GF-D8 (cell line): Measurements from ENCODE around the gene MYDGF.

Experiments
- DNase-seq: peaks from one replicate; lab custom pipeline; 2025; lab: John Stamatoyannopoulos, UW

The MYDGF gene

DNA sequence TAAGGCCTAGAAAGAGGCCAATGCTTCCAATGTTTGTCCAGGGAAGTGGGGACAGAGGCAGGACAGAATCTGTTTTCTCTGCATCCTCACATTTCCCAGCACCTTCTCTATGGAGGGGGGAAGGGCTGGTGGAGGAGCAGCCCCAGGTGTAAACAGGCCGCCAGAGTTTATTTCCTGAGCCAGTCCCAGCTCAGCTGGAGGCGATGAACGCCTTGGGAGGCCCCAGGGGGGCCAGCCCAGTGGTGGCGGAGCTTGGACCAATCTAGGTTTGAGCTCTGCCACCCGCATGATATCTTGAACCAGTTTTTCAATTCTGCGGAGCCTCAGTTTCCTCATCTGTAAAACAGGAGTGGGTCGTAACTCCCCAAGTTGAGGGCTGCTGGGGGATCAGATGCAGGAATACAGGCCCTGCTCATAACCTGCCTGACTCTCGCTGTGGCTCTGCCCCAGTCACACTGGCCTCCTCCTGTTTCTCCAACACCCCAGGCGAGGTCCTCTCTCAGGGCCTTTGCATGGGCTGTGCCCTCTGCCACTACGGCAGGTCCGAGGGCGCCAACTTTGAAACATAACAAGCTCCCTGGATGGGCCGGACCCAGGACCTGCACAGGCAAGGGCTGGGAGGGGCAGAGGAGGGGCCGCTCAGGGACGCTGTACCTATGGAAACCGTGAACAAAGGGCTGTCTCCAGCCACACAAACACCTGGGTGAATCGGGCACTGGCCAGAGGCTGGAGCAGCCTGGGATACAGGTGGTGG, 29.7 kb downstream of the MYDGF start:
- no peak for DNase-seq

DNA sequence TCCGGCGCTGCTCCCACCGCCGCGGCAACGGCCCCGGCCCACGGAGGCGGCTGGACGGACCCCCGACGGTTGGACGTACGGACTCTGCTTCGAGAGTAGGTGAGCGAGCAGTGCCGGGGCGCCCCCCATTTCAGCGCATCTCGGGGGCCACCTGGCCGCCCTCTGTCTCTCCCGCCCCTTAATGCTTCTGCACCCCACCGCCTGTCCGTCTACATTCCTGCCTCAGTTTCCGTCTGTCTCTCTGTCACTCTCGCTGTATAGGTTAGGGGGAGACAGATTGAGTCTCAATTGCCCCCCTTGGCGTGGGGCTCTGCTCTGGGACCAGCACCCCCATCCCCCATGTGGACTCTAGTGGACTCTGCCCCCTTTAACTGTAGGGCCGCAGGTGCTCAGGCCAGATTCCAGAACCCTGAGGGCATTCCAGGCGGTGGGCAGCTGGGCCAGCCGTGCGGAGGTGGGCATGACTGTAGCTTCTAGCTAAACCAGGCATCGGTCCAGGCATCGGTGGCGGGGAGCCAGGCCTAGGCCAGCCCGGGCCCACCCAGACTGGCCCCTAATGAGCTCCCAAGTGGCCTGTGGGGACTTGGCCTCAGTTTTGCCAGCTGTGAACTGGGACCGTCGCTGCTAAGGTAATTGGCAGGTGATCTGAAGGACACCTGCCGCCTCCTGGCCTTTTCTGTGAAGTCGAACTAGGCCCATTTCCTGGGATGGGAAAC, 30.5 kb downstream of the MYDGF start:
- no peak for DNase-seq

DNA sequence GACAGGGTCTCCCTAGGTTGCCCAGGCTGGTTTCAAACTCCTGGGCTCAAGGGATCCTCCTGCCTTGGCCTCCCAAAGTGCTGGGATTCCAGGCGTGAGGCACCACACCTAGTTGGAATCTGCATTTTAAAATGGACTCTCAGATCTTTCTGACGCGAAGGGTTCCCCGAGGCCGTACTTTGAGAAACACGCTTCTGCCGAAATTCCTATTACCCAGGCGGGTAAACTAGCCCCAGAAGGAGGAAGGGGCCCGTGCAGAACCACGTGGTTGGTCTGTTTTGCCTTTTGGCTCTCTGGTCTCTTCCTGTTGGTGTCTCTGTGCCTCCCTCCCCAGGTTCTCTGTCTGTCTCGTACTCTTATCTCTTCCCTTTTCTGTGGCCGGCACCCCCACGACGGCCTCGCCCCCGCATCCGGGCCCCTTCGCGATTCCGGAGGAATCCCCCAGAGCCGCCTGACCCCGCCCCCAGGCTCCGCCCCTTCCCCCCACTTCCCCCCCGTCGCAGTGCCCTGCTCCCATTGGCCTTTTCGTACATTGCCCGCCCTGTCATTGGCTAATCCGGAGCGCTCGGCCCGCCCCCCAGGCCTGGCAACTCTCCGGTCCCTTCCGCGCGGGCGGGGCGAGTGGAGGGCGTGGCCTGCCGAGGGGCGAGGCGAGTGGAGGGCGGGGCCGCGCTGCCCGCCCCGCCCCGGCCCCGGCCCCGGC, 31.2 kb downstream of the MYDGF start, which contains the start of gene TNFAIP8L1:
TNFAIP8L1 (plus strand) TSS at position 689 of the 703 bp plus-strand sequence. CDS start 12,354 bp downstream, outside the sequence.
- peak; percentile 99 for DNase-seq

DNA sequence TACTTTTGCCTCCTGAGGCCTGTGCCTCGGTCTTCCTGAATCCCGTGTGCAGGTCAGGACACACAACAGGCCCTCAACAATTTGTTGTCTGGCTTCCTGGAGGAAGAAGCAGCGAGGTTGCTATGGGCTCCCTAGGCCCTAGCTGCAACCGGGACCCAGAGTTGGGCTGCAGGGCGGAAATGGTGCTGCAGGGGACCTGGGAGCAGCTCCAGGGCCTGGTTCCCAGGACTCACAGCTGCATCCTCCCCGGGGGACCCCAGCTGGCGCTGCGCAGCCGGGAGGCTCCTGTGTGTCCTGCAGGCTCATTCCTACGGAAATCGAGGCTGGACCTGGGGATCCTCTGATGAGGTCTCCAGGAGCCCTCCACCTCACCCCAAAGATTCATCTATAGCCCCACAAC, 31.8 kb downstream of the MYDGF start:
- DNase-seq, result peak; percentile 17

DNA sequence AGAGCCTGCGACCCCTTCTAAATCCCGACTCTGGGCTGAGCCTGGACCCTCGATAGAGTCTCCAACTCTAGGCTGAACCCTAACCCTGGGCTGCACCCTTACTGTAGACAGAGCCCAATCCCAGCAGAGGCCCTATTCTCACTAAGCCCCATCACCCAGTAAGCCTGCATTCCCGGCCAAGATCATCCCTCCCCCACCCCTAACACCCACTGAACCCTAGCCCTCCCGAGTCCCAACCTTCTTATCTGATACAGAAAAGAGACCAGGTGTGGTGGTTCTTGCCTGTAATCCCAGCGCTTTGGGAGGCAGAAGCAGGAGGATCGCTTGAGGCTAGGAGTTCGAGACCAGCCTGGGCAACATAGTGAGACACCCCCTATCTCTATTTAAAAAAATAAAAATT, 33.4 kb downstream of the MYDGF start:
- no peak for DNase-seq

DNA sequence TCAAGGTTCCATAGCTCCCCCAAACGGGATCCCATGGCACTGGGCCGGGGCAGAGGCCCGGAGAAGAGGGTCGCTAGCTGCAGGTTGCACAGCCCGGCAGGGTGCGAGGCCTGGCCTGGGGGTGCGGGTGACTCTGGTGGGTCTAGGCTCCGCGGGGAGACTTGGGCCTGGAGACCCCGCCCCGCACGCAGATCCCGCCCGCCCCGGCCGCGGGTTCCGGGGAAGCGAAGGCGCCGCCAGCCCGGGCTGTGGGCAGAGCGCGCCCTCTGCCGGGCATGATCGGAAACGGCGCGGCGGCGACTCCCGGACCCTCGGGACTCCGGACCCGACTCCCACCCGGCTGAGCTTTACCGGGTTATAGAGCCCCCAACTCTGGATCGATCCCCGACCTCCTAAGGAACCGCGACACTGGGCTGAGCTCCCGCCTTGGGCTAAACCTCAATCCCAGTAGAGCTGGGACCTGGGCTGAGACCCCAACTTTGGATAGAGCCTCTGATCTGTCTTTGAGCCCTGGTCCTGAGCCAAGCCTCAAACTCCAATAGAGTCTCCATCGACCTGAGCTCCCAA, 33.9 kb downstream of the MYDGF start:
- DNase-seq, result no peak

DNA sequence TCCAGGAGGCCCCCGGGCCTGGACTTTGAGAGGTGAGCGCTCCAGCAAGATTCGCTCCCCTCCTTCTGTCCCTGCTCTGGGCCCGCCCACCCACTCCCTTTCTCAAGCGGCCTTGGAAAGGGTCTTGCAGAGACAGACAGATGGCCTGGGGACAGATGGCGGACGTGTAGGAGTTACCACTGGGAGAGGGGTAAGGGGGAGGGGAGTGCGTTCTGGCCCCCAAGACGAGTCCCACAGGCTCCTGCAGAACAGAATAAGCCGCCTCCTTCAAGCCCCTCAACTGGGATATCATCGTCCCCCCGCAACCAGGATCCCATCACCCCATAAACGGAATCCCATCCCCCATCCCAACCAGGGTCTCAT, 34.4 kb downstream of the MYDGF start:
- no peak for DNase-seq

DNA sequence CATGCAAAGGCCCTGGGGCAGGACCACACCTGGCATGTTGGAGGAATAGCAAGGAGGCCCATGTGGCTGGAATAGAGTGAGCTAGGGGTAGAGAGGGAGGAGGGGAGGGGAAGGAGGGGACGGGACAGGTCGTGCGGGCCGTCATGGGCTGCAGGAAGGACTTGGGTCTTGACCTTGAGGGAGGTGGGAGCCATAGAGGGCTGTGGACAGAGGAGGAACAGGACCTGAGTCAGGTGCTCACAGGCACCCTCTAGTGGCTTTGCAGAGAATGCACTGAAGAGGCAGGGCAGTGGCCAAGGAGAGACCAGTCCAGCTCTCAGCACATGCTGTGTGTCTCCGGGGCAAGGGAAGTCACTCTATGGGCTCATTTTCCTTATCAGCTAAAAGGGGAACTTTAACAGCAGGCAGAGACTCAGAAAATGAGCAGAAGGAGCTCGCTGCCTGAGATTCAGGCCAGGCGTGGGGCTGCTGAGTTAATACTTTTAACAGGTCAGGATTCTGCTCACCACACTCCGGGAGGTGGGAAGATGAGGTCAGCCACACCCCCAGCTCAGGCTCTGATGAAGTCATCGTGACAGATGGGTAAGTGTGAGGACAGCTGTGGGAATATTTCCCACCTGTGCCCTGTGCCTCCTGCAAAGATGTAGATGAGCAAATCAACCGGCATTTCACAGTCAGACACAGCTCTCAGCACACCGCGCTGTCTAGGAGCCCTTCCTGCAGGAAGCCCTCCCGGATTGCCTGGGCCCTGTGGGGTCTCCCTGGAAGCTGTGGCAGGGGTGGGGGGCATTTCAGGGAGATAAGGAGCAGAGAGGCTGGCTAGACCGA, 36.8 kb downstream of the MYDGF start:
- DNase-seq, result peak; percentile 76

DNA sequence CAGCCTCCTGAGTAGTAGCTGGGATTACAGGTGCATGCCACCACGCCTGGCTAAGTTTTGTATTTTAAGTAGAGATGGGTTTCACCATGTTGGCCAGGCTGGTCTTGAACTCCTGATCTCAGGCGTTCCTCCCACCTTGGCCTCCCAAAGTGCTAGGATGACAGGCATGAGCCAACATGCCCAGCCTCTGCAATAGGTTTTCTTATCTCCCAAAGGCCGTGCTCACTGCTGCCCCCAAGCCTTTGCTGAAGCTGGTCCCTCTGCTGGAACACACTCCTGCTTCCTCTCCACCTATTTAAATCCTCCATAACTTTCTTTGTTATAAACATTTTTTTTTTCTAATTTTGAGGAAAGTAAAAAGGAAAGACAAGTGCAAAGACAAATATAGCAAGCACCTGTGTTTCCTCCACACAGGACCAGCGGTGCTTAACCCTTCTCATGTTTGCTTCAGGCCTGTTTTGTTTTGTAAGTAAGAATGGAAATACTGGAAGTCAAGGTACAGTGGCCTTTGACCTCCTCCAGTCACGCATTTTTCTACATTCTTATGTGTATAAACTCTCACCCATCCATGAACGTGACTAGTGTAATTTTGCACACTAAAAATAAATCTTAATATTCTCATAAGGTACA, 45.3 kb downstream of the MYDGF start:
- no peak for DNase-seq

DNA sequence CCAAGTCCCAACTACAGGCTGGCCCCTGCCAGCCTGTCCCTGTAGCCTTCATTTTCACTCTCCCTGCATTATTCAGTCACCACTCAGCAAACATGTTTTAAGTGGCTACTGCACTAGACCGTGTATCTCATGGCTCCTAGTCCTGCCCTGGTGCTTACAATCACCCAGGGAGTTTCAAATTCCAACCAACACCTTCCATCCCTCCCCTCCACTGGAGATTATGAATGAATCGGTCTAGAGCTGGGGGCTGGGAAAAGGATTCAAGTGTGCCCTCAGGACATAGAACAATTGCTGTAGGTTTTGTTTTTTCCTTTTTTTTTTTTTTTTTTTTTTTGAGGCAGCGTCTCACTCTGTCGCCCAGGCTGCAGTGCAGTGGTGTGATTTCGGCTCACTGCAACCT, 45.8 kb downstream of the MYDGF start:
- DNase-seq, result no peak

DNA sequence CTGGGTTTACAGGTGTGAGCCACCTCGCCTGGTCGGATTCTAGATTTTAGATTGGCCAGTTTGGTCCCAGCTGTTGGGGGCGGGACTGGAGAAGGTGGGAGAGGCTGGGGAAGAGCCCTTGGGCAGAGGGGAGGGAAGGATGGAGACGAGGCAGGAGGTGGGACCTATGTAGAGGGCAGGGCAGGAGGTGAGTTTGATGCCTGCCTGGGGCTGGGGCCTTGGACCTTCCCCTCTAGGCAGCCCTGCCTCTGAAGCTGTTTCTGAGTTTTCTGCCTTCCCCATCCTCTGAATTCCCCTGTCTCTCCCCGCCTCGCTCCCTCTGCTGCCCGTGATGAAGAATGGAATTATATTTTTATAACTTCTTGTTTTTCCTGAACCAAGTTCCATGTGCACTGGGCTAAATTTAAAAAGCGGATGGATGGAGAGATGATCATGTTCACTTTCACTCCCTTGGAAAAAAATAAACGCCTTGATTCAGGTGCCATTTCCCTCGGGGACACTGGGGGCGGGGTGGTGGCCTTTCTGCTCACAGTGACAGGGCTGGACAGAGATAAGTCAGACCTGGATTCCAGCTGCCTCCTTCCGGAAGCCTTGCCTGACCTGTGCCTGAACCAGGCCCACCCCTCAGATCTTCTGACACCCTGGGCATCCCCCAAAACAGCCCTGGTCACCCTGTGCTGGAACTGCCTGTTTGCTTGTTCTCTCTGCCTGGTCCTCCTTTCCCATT, 47.3 kb downstream of the MYDGF start:
- DNase-seq, result no peak

DNA sequence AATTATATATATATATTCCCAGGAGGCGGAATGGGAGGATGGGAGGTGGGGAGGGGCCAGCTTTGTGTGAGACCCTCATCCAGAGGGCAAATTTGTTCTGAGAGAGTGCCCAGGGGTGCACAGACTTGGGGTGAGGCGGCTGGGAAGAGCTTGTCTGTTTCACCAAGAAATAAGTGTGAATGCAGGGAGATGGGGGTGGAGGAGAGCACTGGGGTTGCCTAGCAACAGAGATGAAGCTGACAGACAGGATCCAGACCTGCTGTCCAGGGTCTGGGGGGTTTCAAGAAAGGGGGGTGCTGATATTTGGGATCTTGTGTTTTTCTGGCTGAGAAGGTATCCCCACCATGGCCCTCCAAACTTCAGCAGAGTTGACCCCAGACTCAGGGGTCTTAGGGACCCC, 49.5 kb downstream of the MYDGF start:
- DNase-seq, result no peak

DNA sequence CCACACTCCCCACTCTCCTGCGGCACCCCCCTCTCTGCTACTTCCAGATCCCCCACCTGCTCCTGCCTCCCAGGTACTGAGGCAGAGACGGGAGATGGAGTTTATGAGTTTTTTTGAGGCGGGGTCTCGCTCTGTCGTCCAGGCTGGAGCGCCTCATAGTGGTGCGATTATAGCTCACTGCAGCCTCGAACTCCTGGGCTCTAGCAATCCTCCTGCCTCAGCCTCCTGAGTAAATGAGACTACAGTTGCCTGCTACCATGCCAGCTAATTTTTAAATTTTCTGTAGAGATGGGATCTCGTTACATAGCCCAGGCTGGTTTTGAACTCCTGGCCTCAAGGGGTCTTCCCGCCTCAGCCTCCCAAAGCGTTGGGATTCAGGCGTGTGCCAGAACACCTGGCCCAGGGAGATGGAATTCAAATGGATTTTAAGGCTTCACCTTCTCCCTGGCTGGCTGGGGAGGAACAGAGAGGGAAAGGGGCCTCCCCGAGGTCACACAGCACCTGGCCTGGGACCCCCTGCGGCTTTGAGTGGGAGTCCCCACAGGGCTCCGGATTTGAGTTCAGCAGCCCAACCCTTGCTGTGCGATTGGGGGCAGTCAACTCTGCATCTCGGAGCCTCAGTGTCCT, 50.4 kb downstream of the MYDGF start:
- no peak for DNase-seq

DNA sequence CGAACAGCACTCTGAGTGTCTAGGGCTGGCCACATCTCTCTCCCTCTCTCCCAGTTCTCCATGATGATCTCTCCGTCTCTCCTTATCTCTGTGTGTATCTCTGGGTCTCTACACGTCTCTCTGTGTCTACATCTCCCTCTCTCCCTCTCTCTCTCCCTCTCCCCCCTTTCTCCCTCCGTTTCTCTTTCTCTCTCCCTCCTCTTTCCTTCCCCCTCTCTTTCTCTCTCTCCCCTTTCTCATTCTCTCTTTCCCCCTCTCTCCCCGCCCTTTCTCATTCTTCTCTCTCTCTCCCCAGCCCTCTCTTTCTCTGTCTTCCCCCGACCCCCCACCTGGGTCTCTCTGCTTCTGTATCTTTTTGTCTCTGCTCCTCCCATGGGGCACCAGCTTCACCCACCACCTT, 52.1 kb downstream of the MYDGF start:
- no peak for DNase-seq

DNA sequence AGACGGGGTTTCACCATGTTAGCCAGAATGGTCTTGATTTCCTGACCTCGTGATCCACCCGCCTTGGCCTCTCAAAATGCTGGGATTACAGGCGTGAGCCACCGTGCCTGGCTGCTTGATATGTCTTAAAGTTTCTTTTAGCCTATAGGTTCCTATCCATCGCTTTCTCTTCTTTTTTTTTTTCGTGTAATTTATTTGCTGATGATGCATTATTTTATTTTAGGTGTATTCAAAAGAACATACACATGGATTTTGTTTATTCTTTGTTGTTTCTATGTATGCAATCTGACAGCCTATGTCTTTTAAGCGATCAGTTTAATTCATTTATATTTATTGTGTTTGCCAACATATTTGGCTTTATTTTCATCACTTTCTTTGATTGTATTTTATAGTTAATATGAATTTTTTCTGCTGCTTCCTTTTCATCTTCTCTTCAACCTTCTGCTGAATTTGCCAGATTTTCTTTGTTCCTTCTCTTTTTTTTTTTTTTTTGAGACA, 56.8 kb downstream of the MYDGF start:
- no peak for DNase-seq

DNA sequence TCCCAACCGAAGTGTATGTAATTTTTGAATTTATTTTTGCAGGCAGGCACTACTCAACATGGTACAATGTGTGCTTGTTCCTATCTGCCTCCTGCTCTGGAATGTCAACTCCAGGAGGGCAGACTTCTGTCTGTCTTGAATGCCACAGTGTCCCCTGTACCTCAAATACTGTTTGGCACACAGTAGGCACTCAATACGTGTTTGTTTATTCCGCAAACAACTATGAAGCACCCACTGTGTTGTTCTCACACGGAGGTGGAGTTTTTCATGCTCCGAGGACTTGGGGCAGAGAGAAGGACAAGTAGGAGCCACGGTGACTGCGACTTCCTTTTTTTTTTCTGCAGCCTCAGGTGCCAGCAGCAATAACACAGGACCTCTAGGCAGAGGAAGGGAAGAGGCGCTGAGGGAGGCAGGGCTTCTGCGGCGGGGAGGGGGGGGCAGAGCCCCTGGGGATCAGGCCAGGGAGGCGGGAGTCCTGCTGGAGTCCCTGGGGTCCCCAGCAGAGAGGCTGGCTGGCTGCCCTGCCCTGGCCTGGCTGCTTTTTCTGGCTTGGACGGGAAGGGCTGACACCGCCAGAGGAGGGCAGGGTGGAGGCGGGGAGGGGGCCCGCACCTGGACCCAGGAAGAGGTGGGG, 60.1 kb downstream of the MYDGF start:
- peak; percentile 62 for DNase-seq
